ENCODE results near the gene KEL. TPM values are rescaled to one million over a fixed set of nuclear protein-coding genes. Genes with fewer than 3 reads are reported as not detected.

The KEL gene
- not detected for total RNA-seq

- DNase-seq (ENCODE audit: low spot score) (no peak), ATAC-seq (ENCODE audit: insufficient number of reproducible peaks, low FRiP score, low read depth) (no peak)
- Histone ChIP-seq H3K4me1 (ENCODE audit: control insufficient read depth in 1 of 2, low read depth in 2 of 2) (no peaks in the 10 kb centered on the region), H3K9me3 (no peaks in the 10 kb centered on the region), H3K4me3 (no peak within 1 kb of the TSS), H3K36me3 (no peaks in the 10 kb centered on the region), H3K27ac (no peak within 1 kb of the TSS), H3K27me3 (replicated peaks; ENCODE audit: insufficient read depth) (no peaks in the 10 kb centered on the region)
- no peak for TF ChIP-seq CTCF (IDR thresholded peaks at IDR 0.05)
Observed at GRCh38 chr7:142961973-142962926, at the start of gene KEL. Gene KEL, minus strand, starts transcription at chr7:142962363. Its CDS starts 157 bp downstream, at chr7:142962206.

- ATAC-seq (ENCODE audit: insufficient number of reproducible peaks, low FRiP score, low read depth), result no peak
- Histone ChIP-seq H3K27ac (no peak overlapping the region), H3K4me3 (no peak overlapping the region), H3K27me3 (replicated peaks; ENCODE audit: insufficient read depth) (no peaks in the 10 kb centered on the region), H3K36me3 (no peaks in the 10 kb centered on the region), H3K9me3 (no peaks in the 10 kb centered on the region), H3K4me1 (ENCODE audit: control insufficient read depth in 1 of 2, low read depth in 2 of 2) (peaks cover 0 to under 1% of the 10 kb centered on the region in 2 donors)
- peak; percentile 43 for DNase-seq (ENCODE audit: low spot score)
- peak; percentile 94 for TF ChIP-seq CTCF (IDR thresholded peaks at IDR 0.05)
Observed at GRCh38 chr7:143008007-143008901, 46.1 kb upstream of the KEL start.

GRCh38 chr7:143005632-143006260 is 43.6 kb upstream of the KEL start:
- no peak for ATAC-seq (ENCODE audit: insufficient number of reproducible peaks, low FRiP score, low read depth)
- Histone ChIP-seq H3K9me3 (no peaks in the 10 kb centered on the region), H3K36me3 (no peaks in the 10 kb centered on the region), H3K27me3 (replicated peaks; ENCODE audit: insufficient read depth) (no peaks in the 10 kb centered on the region), H3K4me3 (no peak overlapping the region), H3K4me1 (ENCODE audit: control insufficient read depth in 1 of 2, low read depth in 2 of 2) (no peaks in the 10 kb centered on the region), H3K27ac (no peak overlapping the region)
- DNase-seq (ENCODE audit: low spot score), result no peak
- no peak for TF ChIP-seq CTCF (IDR thresholded peaks at IDR 0.05)

- Histone ChIP-seq H3K9me3 (no peaks in the 10 kb centered on the region), H3K36me3 (no peaks in the 10 kb centered on the region), H3K4me1 (ENCODE audit: control insufficient read depth in 1 of 2, low read depth in 2 of 2) (no peaks in the 10 kb centered on the region), H3K27me3 (replicated peaks; ENCODE audit: insufficient read depth) (no peaks in the 10 kb centered on the region), H3K27ac (no peak overlapping the region), H3K4me3 (peak overlapping the region; percentile 56)
- TF ChIP-seq CTCF (IDR thresholded peaks at IDR 0.05), result peak; percentile 66
- DNase-seq (ENCODE audit: low spot score) (no peak), ATAC-seq (ENCODE audit: insufficient number of reproducible peaks, low FRiP score, low read depth) (no peak)
Observed at GRCh38 chr7:143003393-143004051, 41.4 kb upstream of the KEL start.
